Ramos (cell line): ENCODE data around the gene ECSCR.
"Not testable (repeated sequence)": the region's sequence is repeated elsewhere in the genome, so short reads cannot be mapped to it uniquely, and the experiment has no call there.

Experiments
- in situ Hi-C: fragments of 300-500 bp; cut with MboI; formaldehyde crosslinking; loops from one replicate; pipeline ENCODE4 v1.14.3; 2022; ENCODE audit warnings: low sequenced_read_pairs; ENCODE audit not compliant: unreplicated experiment

ECSCR gene, protein sequence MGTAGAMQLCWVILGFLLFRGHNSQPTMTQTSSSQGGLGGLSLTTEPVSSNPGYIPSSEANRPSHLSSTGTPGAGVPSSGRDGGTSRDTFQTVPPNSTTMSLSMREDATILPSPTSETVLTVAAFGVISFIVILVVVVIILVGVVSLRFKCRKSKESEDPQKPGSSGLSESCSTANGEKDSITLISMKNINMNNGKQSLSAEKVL

GRCh38 chr5:139462586-139463276 is at the start of gene ECSCR:
Gene ECSCR (minus strand): TSS chr5:139462743. CDS start chr5:139462670, 73 bp downstream.
- in situ Hi-C loops: no loop called here

DNA sequence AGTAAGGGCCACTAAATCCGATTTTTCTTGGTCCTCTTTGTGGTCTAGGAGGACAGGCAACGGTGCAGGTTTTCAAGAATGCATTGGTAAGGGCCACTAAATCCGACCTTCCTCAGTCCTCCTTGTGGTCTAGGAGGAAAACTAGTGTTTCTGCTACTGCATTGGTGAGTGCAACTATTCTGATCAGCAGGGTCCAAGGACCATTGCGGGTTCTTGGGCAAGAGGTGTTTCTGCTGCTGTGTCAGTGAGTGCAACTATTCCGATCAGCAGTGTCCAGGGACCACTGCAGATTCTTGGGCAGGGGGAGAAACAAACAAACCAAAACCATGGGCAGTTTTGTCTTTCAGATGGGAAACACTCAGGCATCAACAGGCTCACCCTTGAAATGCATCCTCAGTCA is 42.2 kb upstream of the ECSCR start:
- in situ Hi-C loops: not testable (repeated sequence)

- in situ Hi-C loops: not testable (repeated sequence)
These were observed 41.3 kb upstream of the ECSCR start for GRCh38 chr5:139503879-139504278.

DNA sequence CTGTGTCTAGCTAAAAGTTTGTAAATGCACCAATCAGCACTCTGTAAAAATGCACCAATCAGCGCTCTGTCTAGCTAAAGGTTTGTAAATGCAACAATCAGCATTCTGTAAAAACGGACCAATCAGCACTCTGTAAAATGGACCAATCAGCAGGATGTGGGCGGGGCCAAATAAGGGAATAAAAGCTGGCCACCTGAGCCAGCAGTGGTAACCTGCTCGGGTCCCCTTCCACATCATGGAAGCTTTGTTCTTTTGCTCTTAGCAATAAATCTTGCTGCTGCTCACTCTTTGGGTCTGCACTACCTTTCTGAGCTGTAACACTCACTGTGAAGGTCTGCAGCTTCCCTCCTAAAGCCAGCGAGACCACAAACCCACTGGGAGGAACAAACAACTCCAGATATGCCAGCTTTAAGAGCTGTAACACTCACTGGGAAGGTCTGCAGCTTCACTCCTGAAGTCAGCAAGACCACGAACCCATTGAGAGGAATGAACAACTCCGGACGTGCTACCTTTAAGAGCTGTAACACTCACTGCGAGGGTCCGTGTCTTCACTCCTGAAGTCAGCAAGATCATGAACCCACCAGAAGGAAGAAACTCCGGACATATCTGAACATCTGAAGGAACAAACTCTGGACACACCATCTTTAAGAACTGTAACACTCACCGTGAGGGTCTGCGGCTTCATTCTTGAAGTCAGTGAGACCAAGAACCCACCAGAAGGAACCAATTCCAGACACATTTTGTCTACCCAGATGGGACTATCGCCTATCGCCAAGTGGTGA is 40.7 kb upstream of the ECSCR start:
- in situ Hi-C loops: not testable (repeated sequence)

GRCh38 chr5:139501381-139501780 is 38.8 kb upstream of the ECSCR start:
- in situ Hi-C loops: no loop called here

DNA sequence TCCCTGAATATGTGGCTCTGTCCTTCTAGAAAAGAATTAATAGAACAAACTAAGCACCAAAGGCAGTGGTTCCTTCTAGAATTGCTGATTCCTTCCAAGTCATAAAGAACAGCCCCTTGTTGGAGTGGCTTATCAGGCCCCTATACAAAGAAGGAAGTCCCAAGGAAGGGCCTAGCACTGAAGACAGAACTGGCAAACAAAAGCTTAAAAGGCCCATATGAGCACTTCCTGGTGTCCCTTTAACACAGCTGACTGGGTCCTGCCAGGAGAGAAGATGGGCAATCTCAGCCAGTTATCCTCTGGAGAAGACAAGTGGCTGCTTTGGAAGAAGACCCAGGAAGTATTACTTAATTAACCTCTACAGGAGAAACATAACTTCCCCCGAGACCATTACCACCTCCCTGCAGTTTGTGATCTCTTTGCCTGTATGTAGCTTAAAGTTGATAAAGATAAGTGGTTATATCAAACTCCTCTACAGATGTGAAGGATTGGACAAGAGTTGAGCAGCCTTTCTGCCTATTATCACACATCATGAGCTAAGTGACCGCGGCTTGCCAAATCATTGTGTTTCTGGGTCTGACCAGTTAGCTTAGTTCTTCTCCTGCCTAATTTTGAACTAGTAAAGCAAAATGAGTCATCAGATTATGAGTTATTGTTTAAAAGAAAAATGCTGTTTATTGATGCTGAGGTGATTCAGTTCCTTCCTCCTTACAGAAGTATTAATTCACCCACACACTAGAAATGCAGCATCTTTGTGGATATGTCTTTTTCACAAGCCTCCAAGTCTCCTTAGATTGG is 33.3 kb upstream of the ECSCR start:
- in situ Hi-C loops: no loop called here

GRCh38 chr5:139494832-139495231 is 32.3 kb upstream of the ECSCR start:
- in situ Hi-C loops: no loop called here

DNA sequence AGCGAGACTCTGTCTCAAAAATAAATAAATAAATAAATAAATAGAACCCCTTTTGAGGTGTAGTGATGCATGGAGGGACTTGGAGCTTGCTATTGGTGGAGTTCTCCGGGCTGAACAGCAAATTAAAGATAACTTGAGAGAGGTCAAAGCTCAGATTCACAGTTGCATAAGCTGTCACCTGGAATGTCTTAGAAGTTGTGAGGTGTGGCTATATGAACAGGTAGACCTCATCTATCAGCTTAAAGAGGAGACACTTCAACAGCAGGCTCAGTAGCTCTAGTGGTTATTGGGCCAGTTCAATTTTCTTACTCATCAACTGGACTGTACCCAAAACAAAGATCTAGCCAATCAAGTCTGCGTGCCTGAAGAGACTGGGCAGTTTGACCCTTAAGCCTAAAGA is 31.7 kb upstream of the ECSCR start:
- in situ Hi-C loops: no loop called here

DNA sequence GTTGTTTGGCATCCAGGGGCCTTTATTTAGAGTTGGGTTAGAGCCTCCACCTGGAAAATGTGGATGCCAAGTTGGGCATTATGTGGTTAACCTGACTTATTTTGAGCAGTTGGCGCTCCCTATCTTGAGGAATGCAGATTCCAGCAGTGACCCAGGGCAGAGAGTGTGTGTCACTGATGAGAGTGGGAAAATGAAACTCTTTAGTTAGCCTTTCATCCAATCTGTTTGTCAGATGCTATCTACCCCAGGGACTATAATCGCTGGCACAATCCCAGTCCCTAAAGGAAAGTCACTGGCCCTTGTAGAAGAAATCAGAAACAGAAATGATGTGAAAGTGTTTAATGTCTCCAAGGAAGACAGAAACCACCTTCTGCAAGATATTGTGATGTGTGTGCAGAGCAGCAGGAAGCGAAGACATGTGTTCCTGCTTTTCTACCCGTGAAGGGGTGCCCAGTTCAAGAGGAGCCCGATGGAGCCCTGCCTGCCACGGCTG is 30.2 kb upstream of the ECSCR start:
- in situ Hi-C loops: no loop called here

DNA sequence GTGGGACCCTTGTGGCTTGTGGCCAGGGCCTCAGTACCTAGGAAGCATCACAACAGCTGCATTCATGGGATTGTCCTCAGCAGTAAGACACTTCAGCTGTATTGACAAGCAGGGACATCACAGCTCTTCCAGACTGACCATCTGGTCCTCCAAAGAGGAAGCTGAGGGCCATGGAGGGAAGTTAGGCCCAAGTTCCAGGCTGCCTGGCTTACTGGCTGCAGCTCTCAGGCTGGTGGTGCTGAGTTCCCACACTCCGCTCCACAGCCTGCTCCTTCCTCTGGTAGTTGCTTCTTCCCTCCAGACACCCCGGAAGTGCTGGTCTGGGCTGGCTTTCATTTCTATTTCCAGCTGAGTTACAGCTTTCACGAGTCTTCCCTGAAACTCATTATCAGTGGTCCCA is 25.7 kb upstream of the ECSCR start:
- in situ Hi-C loops: no loop called here

DNA sequence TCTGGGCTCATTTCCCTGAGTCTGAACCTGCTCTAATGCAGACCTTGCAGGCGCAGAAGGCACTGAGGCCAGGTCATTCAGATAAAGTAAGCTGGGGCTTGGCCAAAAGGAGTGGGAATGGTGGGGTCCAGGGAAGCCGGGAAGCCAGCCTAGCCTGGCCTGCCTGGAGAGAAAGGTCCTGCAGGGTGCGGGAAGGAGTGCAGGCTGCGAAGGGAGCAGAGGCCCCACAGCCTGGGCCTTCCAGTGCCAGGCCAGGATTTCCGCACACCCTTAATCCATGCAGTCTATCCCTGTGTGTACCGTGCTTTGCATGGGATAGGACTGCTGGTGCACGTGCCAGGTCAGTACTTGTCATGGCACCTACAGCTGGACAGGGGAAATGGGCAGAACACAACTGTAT is 23.7 kb upstream of the ECSCR start:
- in situ Hi-C loops: no loop called here

GRCh38 chr5:139482890-139483208 is 20.3 kb upstream of the ECSCR start:
- in situ Hi-C loops: not testable (repeated sequence)

DNA sequence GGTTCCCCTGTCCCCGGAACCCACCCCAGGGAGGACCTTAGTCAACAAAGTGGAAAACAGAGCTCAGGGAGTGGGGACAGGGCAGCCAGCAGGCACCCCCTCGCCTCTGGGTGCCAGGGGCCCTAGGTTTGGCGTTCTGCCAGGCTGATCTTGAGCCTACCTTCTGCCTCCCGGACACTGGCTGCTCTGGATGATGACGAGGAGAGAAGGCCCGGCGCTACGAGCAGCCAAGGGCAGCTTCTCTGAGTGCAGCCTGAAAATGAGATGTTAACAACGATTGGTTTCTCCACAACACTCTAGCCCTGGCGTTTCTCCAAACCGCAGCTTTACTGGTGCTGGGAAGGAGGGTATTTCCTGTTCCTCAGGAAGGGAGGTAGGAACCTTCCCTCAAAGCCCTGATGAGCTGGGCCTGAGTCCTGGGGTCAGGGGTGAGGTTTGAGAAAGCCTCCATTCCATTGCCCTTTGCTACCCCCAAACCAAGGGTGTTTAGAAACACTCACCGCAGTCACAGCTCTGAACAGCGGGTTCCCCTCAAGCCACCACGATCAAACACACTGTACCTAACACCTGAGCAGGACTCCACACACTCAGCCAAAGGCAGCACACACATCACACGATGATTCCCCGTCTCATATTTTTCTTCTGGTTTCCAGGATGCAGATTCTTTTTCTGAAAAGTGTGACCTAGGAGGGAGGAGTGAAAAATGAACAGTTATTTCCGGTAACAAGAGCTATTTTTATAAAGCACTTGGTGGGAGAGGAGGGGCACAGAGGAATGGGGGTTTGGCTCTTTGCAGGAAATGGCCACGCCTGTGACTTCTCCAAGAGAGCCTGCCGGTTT is 19.7 kb upstream of the ECSCR start, which contains the start of gene STING1:
Gene STING1 (minus strand): TSS at position 709 of the 840 bp plus-strand sequence. CDS start 1,054 bp downstream, outside the sequence.
- in situ Hi-C loops: no loop called here

- in situ Hi-C loops: no loop called here
These were observed 19.1 kb upstream of the ECSCR start for GRCh38 chr5:139481580-139482049.

GRCh38 chr5:139481122-139481533 is 18.6 kb upstream of the ECSCR start:
- in situ Hi-C loops: no loop called here

GRCh38 chr5:139479729-139480128 is 17.2 kb upstream of the ECSCR start:
- in situ Hi-C loops: not testable (repeated sequence)

- in situ Hi-C loops: not testable (repeated sequence)
These were observed 16.3 kb upstream of the ECSCR start for GRCh38 chr5:139478657-139479423.

DNA sequence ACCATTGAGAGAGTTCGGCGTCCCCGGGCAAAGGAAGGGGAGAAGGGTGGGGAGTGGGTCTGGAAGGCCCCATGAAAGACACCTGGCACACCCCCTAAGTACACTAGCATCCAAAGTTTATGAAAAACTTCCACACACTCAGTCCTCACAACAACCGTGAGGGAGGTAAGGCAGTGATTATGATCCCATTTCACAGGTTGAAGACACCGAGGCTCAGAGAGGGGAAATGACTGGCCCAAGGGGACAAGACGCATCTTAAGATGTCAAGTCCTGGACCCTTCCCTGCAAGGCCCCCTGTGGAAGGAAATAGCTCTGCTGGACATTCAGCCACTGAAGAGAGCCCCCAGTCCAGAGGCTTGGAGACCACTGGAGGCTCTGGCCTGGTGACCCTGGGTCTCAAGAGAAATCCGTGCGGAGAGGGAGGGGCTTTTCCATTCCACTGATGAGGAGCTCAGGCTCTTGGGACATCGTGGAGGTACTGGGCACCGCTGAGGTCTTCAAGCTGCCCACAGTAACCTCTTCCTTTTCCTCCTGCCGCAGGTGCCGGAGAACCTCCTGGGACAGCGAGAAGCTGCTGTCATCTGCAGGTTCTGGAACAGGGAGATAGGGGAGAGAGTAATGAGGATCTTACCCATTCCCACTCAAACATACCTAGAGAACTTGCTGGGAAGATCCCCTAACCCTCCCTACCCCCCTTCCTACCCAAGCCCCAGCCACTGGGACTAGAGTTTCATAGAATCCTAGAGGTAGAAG is 13.5 kb upstream of the ECSCR start:
- in situ Hi-C loops: no loop called here
